IPS-11a (cell line): ENCODE data around the gene C1orf115.
"Not testable (repeated sequence)": the region's sequence is repeated elsewhere in the genome, so short reads cannot be mapped to it uniquely, and the experiment has no call there.

Source experiments
- H3K4me3 ChIP-seq: one replicate; pipeline ENCODE4 v1.5.1; 2013; ENCODE audit warnings: low read depth, low read length, control low read depth

C1orf115 gene

GRCh38 chr1:220690140-220691052, at the start of gene C1orf115:
Gene C1orf115, plus strand, starts transcription at chr1:220690363. Its CDS starts 40 bp downstream, at chr1:220690403.
- peak within 1 kb of the TSS; percentile 64 for H3K4me3 ChIP-seq

- no peak overlapping the region for H3K4me3 ChIP-seq
Measured at GRCh38 chr1:220642285-220642684, 47.9 kb upstream of the C1orf115 start.

- H3K4me3 ChIP-seq = no peak overlapping the region
Measured at GRCh38 chr1:220652995-220653394, 37.2 kb upstream of the C1orf115 start.

- no peak overlapping the region for H3K4me3 ChIP-seq
Measured at GRCh38 chr1:220655509-220655908, 34.7 kb upstream of the C1orf115 start.

GRCh38 chr1:220655961-220656740, 34.0 kb upstream of the C1orf115 start:
- H3K4me3 ChIP-seq = no peak overlapping the region

GRCh38 chr1:220666349-220666748, 23.8 kb upstream of the C1orf115 start:
- no peak overlapping the region for H3K4me3 ChIP-seq

- no peak overlapping the region for H3K4me3 ChIP-seq
Measured at GRCh38 chr1:220669005-220669404, 21.2 kb upstream of the C1orf115 start.

- no peak overlapping the region for H3K4me3 ChIP-seq
Measured at GRCh38 chr1:220670365-220670764, 19.8 kb upstream of the C1orf115 start.

GRCh38 chr1:220673921-220674320, 16.2 kb upstream of the C1orf115 start:
- H3K4me3 ChIP-seq = no peak overlapping the region

GRCh38 chr1:220677251-220677650, 12.9 kb upstream of the C1orf115 start:
- H3K4me3 ChIP-seq = no peak overlapping the region

GRCh38 chr1:220680085-220680687, 10.0 kb upstream of the C1orf115 start:
- no peak overlapping the region for H3K4me3 ChIP-seq

GRCh38 chr1:220681220-220681880, 8.8 kb upstream of the C1orf115 start:
- H3K4me3 ChIP-seq = no peak overlapping the region

GRCh38 chr1:220682901-220683576, 7.1 kb upstream of the C1orf115 start:
- no peak overlapping the region for H3K4me3 ChIP-seq

- not testable (repeated sequence) for H3K4me3 ChIP-seq
Measured at GRCh38 chr1:220683716-220684115, 6.4 kb upstream of the C1orf115 start.

GRCh38 chr1:220684890-220685289, 5.3 kb upstream of the C1orf115 start:
- H3K4me3 ChIP-seq = no peak overlapping the region

- no peak overlapping the region for H3K4me3 ChIP-seq
Measured at GRCh38 chr1:220685879-220686278, 4.3 kb upstream of the C1orf115 start.

- H3K4me3 ChIP-seq = no peak overlapping the region
Measured at GRCh38 chr1:220687809-220688208, 2.4 kb upstream of the C1orf115 start.

- peak overlapping the region; percentile 64 for H3K4me3 ChIP-seq
Measured at GRCh38 chr1:220689666-220690065, 497 bp upstream of the C1orf115 start.

GRCh38 chr1:220691053-220691684, 1.0 kb downstream of the C1orf115 start:
- H3K4me3 ChIP-seq = peak overlapping the region; percentile 64
